Retina (tissue), 1 donor: ENCODE measurements around the gene HOOK2.
A peak's percentile ranks its signal among the peaks of the same experiment; 100 is the strongest.

Experiments
- DNase-seq: peaks from one replicate; pipeline ENCODE4 v3.0.0-alpha.2; 2016

Gene HOOK2

DNA sequence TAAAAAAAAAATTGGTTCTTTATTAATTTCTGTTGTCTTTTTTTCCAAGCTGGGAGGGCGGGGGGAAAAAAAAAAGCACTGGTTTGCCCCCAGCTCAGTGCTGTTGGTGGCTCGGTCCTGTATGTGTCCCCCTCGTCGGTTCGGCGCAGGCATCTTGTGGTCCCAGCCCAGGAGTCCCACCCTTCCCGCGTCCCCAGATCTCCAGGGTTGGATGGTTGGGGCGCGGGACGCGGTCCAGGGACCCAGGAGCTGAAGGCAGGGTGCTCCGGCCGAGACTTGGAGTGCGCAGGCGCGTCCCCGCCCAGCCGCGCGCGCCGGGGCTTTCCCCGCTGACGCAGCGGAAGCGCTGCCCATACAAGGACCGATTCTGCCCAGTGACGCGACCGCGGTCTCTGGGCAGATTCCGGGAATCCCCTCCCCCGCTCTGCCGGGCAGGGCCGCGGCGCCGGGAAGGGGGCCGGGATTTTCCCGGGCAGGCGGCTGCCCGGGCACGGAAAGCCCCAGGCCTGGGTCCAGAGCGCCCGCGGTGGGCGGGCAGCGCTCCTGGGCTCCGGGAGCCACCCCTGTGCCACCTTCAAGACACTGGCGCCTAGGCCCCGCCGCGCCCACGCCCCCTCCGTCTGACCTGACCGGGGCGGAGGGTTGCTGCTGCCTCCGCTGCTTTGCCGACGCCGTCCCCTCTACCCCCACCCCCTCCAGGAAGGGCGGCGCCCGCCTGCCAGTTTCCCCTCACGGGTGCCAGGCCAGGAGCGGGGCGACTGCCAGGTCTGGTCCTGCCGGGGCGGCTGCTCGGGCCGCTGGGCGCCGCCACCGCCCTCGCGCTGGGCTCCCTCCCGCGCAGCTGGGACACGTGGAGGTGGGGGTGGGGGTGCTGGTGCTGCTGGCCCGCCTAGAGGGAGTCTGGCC, 18.2 kb upstream of the HOOK2 start:
- peak; percentile 94 for DNase-seq

DNA sequence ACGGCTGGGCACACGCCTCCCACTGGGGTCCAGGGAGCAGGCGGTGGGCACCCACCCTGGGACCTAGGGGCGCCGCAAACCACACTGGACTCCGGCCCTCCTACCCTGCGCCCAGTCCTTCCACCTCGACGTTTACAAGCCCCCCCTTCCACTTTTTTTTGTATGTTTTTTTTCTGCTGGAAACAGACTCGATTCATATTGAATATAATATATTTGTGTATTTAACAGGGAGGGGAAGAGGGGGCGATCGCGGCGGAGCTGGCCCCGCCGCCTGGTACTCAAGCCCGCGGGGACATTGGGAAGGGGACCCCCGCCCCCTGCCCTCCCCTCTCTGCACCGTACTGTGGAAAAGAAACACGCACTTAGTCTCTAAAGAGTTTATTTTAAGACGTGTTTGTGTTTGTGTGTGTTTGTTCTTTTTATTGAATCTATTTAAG, 17.5 kb upstream of the HOOK2 start:
- DNase-seq, result no peak

DNA sequence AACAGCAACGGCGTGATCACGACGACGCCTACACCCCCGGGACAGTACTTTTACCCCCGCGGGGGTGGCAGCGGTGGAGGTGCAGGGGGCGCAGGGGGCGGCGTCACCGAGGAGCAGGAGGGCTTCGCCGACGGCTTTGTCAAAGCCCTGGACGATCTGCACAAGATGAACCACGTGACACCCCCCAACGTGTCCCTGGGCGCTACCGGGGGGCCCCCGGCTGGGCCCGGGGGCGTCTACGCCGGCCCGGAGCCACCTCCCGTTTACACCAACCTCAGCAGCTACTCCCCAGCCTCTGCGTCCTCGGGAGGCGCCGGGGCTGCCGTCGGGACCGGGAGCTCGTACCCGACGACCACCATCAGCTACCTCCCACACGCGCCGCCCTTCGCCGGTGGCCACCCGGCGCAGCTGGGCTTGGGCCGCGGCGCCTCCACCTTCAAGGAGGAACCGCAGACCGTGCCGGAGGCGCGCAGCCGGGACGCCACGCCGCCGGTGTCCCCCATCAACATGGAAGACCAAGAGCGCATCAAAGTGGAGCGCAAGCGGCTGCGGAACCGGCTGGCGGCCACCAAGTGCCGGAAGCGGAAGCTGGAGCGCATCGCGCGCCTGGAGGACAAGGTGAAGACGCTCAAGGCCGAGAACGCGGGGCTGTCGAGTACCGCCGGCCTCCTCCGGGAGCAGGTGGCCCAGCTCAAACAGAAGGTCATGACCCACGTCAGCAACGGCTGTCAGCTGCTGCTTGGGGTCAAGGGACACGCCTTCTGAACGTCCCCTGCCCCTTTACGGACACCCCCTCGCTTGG, 16.9 kb upstream of the HOOK2 start:
- peak; percentile 83 for DNase-seq

DNA sequence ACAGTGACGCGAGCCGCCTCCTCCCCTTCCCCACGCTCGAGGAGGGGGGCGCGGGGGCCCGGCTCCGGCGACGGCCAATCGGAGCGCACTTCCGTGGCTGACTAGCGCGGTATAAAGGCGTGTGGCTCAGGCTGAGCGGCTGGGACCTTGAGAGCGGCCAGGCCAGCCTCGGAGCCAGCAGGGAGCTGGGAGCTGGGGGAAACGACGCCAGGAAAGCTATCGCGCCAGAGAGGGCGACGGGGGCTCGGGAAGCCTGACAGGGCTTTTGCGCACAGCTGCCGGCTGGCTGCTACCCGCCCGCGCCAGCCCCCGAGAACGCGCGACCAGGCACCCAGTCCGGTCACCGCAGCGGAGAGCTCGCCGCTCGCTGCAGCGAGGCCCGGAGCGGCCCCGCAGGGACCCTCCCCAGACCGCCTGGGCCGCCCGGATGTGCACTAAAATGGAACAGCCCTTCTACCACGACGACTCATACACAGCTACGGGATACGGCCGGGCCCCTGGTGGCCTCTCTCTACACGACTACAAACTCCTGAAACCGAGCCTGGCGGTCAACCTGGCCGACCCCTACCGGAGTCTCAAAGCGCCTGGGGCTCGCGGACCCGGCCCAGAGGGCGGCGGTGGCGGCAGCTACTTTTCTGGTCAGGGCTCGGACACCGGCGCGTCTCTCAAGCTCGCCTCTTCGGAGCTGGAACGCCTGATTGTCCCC, 16.1 kb upstream of the HOOK2 start, which contains the start of gene JUNB:
JUNB (plus strand) TSS at position 142 of the 706 bp plus-strand sequence; CDS start at position 428, 286 bp downstream.
- DNase-seq, result peak; percentile 94

DNA sequence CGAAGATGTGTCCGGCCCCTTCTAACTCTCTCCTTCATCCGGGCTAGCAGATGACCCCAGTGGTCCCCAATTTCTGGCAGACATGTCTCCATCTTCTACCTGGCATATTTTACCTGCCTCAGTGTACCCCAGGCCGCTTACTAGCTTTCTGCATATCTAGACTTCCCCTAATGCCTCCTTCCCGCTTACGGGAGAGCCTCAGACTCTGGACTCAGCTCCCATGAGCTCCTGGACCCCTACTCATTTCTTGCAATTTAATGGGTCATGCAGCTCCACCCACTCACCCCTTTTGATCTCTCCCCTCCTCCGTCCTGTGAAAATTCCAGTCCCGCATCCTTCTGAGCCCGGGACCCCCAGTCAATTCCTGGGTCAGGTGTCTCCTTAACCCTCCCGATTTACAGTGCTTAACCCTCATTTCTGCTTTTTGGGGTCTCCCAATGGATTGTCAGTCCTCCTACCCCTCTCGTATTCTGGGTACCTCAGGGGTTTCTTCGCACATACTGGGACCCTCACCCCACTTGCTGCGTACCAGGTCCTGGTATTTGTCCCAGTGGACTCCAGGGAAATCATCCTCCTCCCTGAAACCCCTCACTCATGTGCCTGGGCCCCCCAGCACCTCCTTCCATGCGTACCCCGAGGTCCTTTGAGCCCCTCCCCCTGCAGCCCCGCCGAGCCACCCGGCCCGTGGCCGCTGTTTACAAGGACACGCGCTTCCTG, 15.4 kb upstream of the HOOK2 start:
- no peak for DNase-seq

DNA sequence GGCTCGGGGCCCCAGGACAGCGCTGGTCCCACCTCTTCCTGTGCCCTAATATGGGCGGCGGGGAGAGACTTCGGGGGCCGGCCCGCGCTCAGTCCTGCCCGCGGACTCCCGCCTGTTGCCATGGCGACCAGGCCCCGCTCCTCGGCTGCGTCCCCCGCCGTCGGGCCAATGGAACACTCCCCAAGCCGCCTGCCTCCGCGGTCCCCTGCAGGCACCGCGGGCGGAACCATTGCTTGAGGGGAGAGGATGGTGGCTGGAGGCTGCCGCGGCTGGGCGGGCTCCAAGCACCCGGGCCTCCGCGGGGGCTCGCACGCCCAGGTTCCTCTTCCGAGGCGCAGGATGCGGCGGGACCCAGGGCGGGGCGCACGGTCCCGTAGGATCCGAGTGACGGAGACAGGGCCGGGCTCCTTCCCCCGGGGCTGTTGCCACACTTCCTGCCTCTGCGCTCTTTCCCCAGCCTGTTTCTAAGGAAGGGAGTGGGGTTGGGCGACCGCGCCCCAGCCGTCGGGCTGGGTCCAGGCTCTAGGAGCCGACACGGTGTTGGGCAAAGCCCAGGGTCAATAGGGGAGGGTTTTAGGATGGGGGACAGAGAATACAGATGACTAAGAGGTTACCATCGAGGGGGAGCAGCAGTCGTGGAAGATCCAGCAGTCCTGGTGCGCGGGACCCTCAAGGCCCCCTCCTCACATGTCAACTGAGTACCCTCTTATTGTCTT, 14.7 kb upstream of the HOOK2 start:
- DNase-seq, result peak; percentile 97

DNA sequence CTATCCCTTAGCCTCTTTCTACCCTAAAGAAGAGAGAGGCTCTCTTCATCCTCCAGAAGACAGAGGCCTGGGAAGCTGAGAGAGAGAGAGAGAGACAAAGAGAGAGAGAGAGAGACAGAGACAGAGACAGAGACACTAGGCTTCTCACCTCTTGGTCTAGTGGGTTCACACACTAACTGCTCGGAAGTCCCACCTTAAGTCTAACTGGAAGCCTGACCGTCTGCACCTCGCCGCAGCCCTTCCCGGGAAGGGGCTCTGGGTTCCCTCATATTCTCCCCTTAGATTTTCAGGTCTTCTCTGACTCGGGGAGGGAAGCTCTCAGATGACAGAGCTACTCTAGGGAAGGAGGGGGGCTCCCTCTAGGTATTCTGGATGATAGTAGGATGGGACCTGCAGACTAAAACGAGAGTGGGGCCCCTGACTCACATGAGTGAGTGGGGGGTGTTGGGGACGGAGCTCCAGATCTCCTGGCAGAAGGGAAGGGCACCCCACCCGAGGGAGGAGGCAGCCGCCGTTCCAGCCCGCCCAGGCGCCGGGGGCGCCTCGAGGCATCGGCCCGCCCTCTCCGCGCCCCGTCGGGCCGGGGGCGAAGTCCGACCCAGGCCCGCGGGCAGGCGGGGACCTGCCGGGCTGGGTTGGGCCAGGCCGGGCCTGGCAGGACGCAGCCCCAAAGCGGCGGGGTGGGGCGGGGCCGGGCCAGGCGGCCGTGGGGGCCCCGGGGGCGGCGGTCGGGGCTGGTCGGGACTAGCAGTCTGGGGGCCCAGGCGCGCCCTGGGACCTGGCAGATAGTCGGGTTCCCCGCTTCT, 13.9 kb upstream of the HOOK2 start:
- DNase-seq, result peak; percentile 57

DNA sequence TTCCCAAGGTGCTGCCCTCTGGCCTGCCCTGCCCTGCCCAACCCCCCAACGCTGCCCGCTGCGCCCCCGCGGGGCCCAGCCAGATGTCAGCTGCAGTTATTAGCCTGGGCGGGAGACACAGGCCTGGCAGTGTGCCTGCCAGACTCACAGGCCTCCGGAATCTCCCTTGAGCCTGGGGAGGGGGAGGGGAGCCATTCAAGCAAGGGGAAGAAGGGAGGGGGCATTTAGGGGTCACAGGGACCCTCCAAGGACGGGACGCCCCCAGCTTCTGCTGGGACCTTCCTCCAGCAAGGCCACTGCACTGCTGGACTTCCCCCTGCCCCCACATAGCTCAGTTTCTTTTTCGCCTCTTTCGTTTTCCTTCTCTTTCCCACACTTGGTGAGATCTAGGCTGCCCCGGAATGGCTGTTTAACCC, 13.3 kb upstream of the HOOK2 start:
- DNase-seq, result peak; percentile 62

DNA sequence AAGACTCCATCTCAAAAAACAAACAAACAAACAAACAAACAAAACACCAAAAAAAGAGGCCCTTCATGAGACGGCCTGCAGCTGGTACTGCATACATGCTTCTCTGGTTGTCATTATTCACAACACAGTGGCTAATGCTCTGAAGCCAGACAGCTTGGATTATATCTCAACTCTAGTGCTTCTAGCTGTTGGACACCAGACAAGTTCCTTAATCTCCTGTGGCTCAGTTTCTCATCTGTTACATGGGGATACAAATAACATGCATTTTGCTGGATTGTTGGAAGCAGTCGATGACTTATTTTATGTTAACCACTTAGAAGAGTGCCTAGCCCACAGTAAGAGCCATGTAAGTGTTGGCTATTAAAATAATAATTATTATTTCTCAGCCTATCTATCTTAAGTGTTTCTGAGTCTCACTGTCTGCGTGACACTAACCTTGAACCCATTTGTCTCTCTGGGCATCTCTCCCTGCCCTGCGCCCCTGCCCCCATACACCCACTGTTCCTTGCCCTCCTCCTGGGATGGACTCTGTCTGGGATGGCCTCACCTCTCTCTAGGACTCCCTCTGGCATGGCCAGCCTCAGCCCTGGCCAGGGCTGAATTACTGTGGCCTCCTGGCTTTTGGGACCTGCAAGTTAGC, 12.8 kb upstream of the HOOK2 start:
- DNase-seq, result no peak

DNA sequence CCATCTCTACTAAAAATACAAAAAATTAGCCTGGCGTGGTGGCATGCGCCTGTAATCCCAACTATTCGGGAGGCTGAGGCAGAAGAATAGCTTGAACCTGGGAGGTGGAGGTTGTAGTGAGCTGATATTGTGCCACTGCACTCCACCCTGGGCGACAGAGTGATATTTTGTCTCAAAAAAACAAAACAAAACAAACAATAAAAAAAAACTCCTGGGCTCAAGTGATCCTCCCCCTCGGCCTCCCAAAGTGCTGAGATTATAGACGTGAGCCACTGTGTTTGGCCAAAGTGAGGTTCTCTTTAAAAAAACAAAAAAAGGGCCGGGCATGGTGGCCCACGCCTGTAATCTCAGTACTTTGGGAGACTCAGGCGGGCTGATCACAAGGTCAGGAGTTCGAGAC, 12.1 kb upstream of the HOOK2 start:
- DNase-seq, result no peak

DNA sequence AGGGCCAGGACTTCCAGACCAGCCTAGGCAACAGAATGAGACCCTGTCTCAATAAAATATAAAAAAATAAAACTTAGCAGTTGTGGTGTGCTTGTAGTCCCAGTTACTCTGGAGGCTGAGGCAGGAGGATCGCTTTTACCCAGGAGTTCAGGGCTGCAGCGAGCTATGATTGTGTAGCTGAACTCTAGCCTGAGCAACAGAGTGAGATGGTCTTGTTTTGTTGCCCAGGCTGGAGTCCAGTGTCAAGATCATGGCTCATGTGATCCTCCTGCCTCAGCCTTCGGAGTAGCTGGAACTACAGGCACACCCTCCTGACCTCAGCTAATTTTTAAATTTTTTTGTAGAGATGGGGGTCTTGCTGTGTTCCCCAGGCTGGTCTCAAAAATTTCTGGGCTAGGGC, 11.6 kb upstream of the HOOK2 start:
- no peak for DNase-seq

DNA sequence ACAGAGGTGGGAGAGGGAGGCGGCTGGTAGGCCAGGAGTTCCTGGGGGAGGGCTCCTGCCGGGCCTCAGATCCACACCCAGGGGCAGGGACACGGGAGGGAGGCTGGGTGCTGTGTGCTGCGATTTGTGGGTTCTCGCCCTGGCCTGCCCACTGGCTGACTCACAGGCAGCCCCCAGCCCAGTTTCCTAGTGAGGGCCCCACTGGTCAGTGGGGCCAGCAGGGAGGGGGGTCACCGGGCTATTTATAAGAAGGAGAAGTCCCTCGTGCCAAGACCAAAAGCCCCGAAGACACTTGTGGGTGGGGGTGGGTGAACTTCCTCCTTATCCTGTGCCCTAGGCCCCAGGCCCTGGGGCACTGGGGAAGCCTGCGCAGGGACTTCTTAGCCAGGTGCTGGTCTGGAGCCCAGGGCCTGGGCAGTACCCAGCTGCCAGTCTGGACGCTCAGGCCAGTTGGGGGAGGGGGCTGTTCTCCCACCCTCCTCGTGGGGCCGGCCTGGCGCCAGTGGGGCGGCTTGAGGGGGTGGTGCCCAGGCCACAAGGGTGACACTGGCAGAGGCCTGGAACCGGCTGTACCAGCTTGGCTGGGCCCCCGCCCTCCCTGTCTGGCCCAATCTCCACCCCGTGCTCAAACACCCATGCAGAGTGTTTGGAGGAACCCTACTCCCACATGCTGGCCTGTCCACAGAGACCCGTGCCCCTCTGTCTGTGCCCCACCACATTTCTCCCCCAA, 11.0 kb upstream of the HOOK2 start:
- DNase-seq, result no peak

DNA sequence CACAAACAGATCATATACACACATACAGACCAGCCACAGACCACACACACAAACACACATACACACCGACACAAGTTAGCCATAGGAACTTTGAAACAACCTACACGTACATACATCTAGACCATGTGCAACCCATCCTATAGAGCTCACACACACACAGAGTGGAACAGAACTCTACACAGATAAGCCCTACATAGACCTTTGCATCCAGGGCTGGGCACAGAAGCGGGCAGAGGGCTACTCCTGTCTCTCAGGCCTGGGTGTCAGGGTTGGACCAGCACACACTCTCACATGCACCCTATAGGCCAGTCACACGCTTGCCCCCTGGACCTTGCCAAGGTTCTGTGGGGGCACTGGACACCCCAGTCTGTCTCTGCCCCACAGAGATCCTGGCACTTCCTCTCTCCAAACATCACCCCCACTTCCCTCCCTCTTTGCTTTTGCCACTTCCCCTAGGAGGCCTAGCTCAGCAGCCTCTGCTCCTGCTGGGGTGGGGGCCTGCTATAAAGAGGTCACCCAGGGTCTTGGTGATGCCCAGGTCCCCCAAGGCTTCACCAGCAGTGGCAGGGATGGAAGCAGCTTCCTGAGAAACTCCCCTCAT, 10.2 kb upstream of the HOOK2 start:
- no peak for DNase-seq

DNA sequence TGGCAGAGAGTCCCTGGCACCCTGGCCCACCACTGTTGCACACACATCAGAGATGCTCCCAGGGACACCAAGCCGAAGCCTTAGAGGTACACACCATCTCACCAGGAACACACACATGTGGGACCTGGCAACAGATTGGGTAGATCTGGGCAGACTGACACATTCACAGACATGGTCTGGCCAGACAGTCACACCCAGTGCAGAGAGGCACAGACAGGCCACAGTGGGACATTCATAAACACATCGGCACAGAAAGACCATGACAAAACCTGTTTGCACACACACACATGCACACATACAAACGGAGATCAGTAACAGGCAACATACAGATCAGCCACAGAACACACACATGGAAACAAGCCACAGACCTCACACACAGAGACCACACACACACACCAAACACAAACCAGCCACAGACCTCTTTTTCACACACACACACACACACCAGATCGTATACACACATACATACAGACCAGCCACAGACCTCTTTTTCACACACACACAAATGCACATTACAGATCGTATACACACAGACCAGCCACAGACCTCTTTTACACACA, 9.6 kb upstream of the HOOK2 start:
- peak; percentile 36 for DNase-seq

DNA sequence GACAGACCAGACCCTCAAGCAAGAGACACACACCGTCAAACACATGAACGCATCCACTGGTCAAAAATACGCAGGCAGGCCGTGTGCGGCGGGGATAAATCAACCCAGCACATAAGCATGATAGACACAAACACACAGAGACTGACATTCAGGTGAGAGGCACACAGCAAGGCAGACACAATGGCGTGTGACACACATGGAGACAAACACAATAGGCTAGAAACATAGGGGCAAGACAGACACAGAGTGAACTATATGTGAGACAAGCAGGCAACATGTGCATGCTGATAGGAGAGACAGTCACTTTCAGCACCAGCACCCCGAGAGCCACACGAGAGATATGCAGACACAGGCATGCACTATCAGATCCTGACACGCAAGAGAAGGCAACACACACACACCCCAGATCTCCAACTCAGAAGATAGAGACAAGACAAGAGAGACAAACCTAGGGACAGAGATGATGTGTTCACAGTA, 9.1 kb upstream of the HOOK2 start:
- DNase-seq, result no peak

DNA sequence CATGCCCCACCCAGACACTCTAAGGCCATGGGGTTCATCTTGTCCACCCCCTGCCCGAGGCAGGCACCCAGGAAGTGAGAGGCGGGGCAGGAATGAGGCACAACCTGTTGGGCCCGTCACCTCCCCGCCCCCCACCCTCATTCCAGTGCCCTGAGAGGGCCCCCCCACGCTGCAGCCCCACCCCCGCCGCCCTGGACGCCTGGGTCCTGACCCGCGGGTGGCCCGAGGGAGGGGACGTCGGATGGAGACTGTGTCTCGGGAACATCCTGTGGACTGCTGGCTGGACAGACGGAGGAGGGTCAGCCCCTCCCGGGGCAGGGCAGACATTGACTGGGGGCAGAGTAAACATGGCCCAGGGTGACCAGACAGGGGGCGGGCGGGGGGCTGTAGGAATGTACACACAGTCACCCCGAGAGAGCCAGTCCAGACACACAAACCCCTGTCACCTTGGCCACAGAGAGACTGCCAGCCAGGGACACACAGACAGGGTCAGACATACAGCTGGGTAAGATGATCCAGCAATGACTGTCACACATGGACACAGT, 8.6 kb upstream of the HOOK2 start:
- no peak for DNase-seq

DNA sequence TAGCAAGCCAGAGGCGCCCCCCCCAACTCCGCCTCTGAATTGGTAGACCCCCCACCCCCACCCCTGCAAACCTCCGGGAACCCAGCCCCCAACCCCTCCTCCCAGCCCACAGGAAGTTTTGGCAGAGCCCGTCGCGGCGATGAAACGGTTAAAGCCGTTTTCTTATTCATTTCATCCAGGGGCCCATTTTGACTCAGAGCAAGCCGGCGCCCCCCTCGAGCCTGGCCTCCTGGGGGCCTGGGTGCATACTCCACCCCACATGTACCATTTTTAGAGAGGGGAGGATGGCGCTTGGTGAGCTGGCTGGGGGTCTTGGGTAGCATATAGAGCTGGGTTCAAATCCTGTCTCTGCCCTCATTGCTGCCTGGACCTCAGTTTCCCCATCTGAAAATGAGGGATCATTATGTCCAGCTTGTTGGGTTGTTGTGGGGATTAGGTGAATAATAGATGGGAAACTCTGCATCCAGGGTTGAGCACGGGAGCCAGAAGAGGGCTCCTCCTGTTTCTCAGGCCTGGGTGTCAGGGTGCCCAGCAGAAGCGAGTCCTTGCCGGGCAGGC, 8.0 kb upstream of the HOOK2 start:
- no peak for DNase-seq
